Measurements from ENCODE around the gene LMO2.

LMO2 gene

GRCh38 chr11:33913991-33914390, 22.1 kb upstream of the LMO2 start:
- no peak for DNase-seq

- DNase-seq: no peak
Measured at GRCh38 chr11:33912405-33913361, 20.8 kb upstream of the LMO2 start.

GRCh38 chr11:33910958-33911339, 19.1 kb upstream of the LMO2 start:
- no peak for DNase-seq

GRCh38 chr11:33910296-33910957, 18.6 kb upstream of the LMO2 start:
- no peak for DNase-seq

- no peak for DNase-seq
Measured at GRCh38 chr11:33909552-33909951, 17.7 kb upstream of the LMO2 start.

GRCh38 chr11:33909150-33909549, 17.3 kb upstream of the LMO2 start:
- no peak for DNase-seq

- no peak for DNase-seq
Measured at GRCh38 chr11:33907421-33907820, 15.5 kb upstream of the LMO2 start.

GRCh38 chr11:33906484-33907186, 14.8 kb upstream of the LMO2 start:
- DNase-seq: no peak

GRCh38 chr11:33904102-33904501, 12.2 kb upstream of the LMO2 start:
- no peak for DNase-seq

- no peak for DNase-seq
Measured at GRCh38 chr11:33900159-33900840, 8.4 kb upstream of the LMO2 start.

- DNase-seq: no peak
Measured at GRCh38 chr11:33899400-33900037, 7.6 kb upstream of the LMO2 start.

- DNase-seq: no peak
Measured at GRCh38 chr11:33898957-33899356, 7.1 kb upstream of the LMO2 start.

GRCh38 chr11:33897761-33898375, 6.0 kb upstream of the LMO2 start:
- no peak for DNase-seq

- no peak for DNase-seq
Measured at GRCh38 chr11:33896911-33897310, 5.0 kb upstream of the LMO2 start.

- no peak for DNase-seq
Measured at GRCh38 chr11:33895752-33896137, 3.9 kb upstream of the LMO2 start.

- no peak for DNase-seq
Measured at GRCh38 chr11:33894398-33894746, 2.5 kb upstream of the LMO2 start.

GRCh38 chr11:33893711-33894397, 2.0 kb upstream of the LMO2 start:
- peak in 4 of 5 experiments; percentile 15 to 74 (median 65) for DNase-seq

GRCh38 chr11:33892906-33893594, 1.2 kb upstream of the LMO2 start:
- no peak for DNase-seq

GRCh38 chr11:33889821-33890378, 2.0 kb downstream of the LMO2 start:
- DNase-seq: no peak

- no peak for DNase-seq
Measured at GRCh38 chr11:33889296-33889695, 2.6 kb downstream of the LMO2 start.
